Raji (cell line): ENCODE results near the gene MNT.

ENCODE experiments used
- POLR2A ChIP-seq: IDR thresholded peaks from 2 replicates; pipeline ENCODE4 v1.6.1; 2011; ENCODE audit warnings: low read depth, low read length, control low read depth; ENCODE audit not compliant: insufficient read depth

MNT gene

DNA sequence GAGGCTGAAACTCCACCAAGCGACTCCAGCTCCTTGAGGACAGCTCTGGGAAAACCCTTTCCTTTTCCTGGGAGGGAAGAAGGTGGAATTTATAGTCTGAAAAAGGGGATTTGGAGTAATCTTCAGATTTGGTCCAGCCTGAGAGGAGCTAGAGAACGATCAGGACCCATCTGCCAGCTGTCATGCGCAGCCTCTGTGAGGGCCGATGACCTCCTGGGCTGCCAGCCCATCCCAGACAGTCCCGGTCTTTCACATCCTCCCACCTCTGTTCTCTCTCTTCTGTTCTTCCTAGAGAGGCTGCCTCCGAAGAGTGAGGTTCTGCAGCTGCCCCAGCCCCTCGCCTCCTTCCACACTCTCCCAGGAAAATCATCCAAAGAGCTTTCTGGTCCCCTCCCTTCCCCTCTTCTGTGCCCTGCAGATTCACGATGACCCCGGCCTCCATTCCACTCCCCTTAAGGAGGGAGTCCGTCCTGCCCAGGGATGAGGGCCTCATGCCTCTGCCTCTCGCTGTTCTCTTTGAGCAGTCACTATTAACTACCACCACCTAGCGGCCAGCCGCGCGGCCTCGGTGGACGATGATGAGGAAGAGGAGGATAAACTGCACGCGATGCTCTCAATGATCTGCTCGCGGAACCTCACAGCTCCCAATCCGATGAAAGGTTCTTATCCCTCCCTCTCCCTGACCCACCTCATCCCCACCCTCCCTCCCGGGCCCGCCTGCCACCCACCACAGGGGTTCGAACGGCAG lies 33.9 kb downstream of the MNT start:
- no peak for TF ChIP-seq POLR2A

DNA sequence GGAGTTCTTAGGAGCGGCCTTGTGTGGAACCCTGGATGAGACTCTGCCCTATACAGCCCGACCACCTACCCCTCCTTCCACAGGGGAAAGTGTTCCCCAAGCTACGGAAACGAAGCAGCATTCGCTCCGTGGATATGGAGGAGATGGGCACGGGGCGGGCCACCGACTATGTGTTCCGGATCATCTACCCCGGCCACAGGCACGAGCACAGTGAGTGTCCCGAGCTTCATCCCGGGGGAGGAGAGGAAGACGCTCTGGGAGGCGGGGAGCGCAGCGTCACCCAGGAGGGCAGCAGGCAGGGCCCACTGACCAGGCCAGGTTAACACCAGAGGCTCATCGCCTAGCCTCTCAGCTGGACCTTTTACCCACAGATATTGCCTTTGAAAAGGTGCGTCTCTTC lies 35.7 kb downstream of the MNT start:
- TF ChIP-seq POLR2A = no peak

- TF ChIP-seq POLR2A = no peak
Measured at GRCh38 chr17:2364763-2365116, 36.1 kb downstream of the MNT start.

DNA sequence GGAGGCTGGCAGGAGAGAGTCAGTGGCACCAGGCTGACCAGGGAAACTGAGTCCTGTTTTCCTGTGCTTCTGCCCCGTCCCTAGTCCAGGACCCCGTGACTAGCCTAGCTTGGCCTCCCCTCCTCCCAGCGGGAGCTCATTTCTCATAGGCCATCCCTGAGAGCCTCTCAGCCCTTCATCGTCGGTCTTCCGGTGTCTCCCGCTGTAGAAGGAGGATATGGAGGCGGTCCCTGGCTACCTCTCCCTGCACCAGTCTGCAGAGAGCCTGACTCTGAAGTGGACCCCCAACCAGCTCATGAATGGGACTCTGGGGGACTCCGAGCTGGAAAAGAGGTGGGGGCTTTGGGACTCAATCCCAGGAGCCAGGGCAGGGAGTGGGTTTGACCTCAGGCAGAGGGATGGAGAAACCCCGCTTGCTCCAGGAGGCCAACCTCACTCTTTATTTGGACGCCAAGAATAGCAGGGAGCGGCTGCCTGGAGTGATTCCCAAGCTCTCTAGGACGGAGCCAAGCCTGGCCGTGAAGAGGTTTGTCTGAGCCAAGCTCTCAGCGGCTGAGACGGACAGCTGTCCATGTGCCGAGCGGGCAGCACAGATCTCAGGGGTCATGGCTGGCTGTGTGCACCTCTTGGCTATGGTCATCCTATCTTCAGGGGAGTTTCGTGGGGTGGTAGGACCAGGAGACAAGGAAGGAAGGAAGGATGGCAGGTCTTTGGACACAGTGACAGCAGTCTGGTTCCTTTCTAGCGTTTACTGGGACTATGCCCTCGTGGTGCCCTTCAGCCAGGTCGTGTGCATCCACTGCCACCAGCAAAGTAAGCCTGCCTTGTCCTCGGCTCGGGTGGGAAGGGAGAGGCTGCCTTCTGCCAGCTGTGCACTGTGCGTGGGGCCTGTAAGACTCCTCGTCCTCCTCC lies 36.8 kb downstream of the MNT start:
- no peak for TF ChIP-seq POLR2A

DNA sequence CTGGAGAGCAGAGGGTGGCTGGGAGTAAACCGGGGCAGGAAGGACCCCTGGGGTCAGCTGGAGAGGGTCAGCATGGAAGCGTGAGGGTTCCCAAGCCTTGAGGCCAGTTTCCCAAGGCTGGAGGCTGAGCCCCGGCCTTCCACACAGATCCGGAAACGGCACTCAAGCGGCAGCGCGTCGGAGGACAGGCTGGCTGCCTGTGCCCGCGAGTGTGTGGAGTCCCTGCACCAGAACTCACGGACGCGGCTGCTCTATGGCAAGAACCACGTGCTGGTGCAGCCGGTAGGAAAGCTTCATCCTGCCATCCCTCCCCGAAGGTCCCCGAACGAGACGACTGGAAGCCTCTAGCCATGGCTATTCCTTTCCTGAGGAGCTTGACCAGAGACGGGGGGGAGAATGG lies 37.5 kb downstream of the MNT start:
- TF ChIP-seq POLR2A = no peak

GRCh38 chr17:2362881-2363280 lies 38.0 kb downstream of the MNT start:
- no peak for TF ChIP-seq POLR2A

DNA sequence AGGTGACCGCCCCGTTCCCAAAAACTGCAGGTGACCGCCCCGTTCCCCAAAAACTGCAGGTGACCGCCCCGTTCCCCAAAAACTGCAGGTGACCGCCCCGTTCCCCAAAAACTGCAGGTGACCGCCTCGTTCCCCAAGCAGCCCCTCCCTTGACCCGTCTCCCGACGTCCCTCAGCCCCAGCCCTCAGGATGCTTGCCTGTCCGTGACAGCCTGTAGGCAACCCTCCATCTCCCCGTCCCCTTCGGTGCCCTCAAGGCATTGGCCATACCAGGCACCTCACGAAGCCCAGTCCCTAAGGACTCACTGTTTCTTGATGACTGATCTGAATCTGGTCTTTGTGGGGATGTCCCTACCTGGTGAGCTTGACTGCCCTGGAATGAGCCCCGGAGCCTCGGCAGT lies 38.4 kb downstream of the MNT start:
- TF ChIP-seq POLR2A = no peak

- no peak for TF ChIP-seq POLR2A
Measured at GRCh38 chr17:2362016-2362415, 38.8 kb downstream of the MNT start.

- TF ChIP-seq POLR2A = no peak
Measured at GRCh38 chr17:2361010-2361760, 39.7 kb downstream of the MNT start.

GRCh38 chr17:2357931-2358434 lies 42.9 kb downstream of the MNT start:
- TF ChIP-seq POLR2A = no peak

- no peak for TF ChIP-seq POLR2A
Measured at GRCh38 chr17:2357237-2357636, 43.6 kb downstream of the MNT start.

DNA sequence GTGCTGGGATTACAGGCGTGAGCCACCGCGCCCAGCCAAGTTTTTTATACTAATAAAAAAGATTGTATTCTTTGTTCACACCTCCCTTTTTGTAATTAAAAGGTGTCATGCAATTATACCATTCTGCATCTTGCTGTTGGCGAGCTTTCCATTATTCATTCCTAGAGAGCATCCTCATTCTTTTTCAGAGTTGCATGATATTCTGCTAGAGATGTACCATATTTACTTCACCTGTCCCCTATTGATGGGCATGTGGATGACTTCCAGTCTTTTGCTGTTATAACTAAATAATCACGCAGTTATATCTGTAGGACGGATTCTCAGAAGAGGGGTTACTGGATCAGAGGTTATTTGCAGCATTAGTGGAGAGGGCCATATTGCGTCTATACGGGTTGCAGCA lies 46.5 kb downstream of the MNT start:
- TF ChIP-seq POLR2A = no peak

DNA sequence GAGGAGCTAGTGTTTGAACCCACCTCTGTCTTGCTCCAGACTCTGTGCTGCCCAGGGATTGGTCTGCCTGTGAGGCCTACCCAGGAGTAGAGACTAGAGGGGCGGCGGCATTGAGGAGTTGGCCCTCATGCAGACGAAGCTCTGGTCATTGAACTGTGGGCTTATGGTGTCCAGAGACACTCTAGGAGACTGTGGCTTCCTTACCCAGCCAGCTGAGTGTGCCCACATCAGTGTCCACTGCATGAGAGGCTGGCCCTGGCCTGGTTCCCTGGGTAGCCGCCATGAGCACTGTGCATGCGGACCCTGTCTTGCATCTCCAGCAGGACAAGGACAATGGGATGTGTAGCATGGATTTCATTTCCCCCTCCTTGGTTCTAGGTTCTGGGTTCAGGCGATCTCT lies 49.6 kb downstream of the MNT start:
- TF ChIP-seq POLR2A = no peak

GRCh38 chr17:2347805-2348685 lies 52.8 kb downstream of the MNT start:
- TF ChIP-seq POLR2A = no peak

GRCh38 chr17:2346475-2346874 lies 54.4 kb downstream of the MNT start:
- TF ChIP-seq POLR2A = no peak

DNA sequence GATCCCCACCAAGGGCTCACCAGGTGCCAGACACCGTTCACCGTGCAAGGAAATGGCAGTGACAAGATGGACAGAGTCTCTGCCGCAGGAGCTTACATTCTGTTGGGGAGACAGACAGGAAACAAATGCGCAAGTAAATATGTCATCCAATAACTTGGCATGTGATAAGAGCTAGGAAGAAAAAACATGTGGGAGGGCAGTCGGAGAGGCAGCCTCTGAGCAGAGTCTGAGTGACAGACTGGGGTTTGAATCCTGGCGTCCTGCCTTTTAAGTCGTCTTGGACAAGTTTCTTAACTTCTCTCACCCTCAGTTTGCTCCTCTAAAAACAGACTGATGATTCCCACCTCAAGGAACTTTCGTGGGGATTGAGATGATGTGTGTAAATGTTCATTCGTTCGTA lies 56.3 kb downstream of the MNT start:
- TF ChIP-seq POLR2A = no peak
